Stomach (tissue), 9 donors: ENCODE results near the gene TTC33. TPM values are rescaled to one million over a fixed set of nuclear protein-coding genes. Genes with fewer than 3 reads are reported as not detected.

ENCODE experiments used
- DNase-seq, 2 donors: peaks; one replicate each; pipeline versions ENCODE4 v3.0.0 to v3.0.0-alpha.2; 2013 to 2019
- H3K27ac ChIP-seq, 5 donors: fragments of 200-600 bp in 4 of 5; sonication (generic) in 4 of 5; one replicate each; pipeline ENCODE4 v1.5.1; 2013 to 2019; ENCODE audit warnings: mild to moderate bottlenecking in 1 of 5, moderate library complexity in 1 of 5
- H3K27me3 ChIP-seq, 3 donors: fragments of 200-600 bp; sonication (generic); one replicate each; pipeline ENCODE4 v1.5.1; 2017 to 2019; ENCODE audit warnings: mixed run types in 1 of 3
- H3K36me3 ChIP-seq, 4 donors: fragments of 200-600 bp; sonication (generic); 1 replicate in 3 of 4; 2 replicates in 1 of 4; pipeline ENCODE4 v1.5.1; 2016 to 2019
- H3K4me1 ChIP-seq, 4 donors: fragments of 200-600 bp; sonication (generic); one replicate each; pipeline ENCODE4 v1.5.1; 2016 to 2019
- H3K4me3 ChIP-seq, 4 donors: fragments of 200-600 bp; sonication (generic) in 3 of 4; one replicate each; pipeline ENCODE4 v1.5.1; 2016 to 2019; ENCODE audit warnings: mild to moderate bottlenecking in 1 of 4
- H3K9me3 ChIP-seq, 4 donors: fragments of 200-600 bp; sonication (generic); one replicate each; pipeline ENCODE4 v1.5.1; 2016 to 2019
- EP300 ChIP-seq: sonication (generic); formaldehyde crosslinking; IDR thresholded peaks from one replicate; pipeline ENCODE4 v1.6.1; 2017; ENCODE audit warnings: antibody characterized with exemption
- POLR2A ChIP-seq, 4 donors: fragments of 450-650 bp; IDR thresholded peaks; one replicate each; pipeline ENCODE4 v1.6.1; 2016; ENCODE audit warnings: antibody characterized with exemption in 4 of 4, control low read depth in 2 of 4, mild to moderate bottlenecking in 1 of 4, moderate library complexity in 1 of 4
- POLR2AphosphoS5 ChIP-seq, 3 donors: sonication (generic); formaldehyde crosslinking; IDR thresholded peaks; one replicate each; pipeline ENCODE4 v1.6.1; 2016; ENCODE audit warnings: antibody characterized with exemption in 3 of 3
- WGBS, 5 donors: extraction: QIAGEN DNeasy Blood & Tissue Kit in 3 of 5; methylation state at CpG; one replicate each; pipeline versions ENCODE4 v1.1.5 to v1.1.7; 2013 to 2018; 5-methylcytosine and 5-hydroxymethylcytosine counted together
- intact Hi-C: fragments of 100-400 bp; cut with DNase I; formaldehyde crosslinking; loops from one replicate; pipeline ENCODE4 v1.15.1; 2023; ENCODE audit warnings: low total_unique reads
- polyA plus RNA-seq, 3 donors: library from polyadenylated mRNA; stranded (reverse); fragments of 200-250 nt; gene quantifications; one replicate each; pipeline ENCODE4 v1.2.3, GENCODE V29; 2013
- total RNA-seq, 5 donors: library from RNA; depleted of rRNA; stranded (reverse); fragments of >200 nt; gene quantifications; one replicate each; pipeline versions ENCODE4 v1.1.0 to v1.2.3, GENCODE V29; 2014 to 2016
- TF ChIP-seq, protein P1 (sequence below), 7 experiments: fragments of 450-650 bp in 4 of 7; fragments of 200-600 bp in 3 of 7; sonication (generic) in 3 of 7; IDR thresholded peaks; one replicate each; pipeline ENCODE4 v1.5.1; 2016 to 2019; ENCODE audit warnings: antibody characterized with exemption in 7 of 7, control low read depth in 2 of 7, mild to moderate bottlenecking in 1 of 7
- donor health status: healthy with polysubstance abuse.
- donor health status: Bipolar disorder and iron deficiency.
- donor health status: healthy.

TTC33 gene
- total and polyA plus RNA-seq, 8 donors, result 0.29 to 41.5 (median 7.3) TPM

DNA sequence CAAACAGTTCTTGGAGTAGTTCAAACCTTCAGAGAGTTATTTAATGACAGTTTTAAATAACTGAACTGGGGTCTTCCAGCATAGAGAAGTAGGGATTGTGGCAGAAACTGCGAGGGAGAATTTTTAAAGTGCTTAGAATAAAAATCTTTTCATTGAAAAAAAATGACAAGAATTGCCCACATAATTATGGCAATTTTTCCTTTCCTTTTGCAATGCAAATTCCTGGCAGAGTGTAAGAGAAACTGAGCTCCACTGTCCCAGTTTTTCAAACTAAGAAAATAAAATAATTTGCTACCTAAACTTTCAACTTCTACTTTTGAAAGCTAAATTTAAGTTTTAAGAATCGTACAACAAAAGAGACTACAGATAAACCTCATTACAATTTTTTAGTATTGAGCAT, 78.3 kb downstream of the TTC33 start:
- no peak for DNase-seq
- intact Hi-C loops, result no loop called here

DNA sequence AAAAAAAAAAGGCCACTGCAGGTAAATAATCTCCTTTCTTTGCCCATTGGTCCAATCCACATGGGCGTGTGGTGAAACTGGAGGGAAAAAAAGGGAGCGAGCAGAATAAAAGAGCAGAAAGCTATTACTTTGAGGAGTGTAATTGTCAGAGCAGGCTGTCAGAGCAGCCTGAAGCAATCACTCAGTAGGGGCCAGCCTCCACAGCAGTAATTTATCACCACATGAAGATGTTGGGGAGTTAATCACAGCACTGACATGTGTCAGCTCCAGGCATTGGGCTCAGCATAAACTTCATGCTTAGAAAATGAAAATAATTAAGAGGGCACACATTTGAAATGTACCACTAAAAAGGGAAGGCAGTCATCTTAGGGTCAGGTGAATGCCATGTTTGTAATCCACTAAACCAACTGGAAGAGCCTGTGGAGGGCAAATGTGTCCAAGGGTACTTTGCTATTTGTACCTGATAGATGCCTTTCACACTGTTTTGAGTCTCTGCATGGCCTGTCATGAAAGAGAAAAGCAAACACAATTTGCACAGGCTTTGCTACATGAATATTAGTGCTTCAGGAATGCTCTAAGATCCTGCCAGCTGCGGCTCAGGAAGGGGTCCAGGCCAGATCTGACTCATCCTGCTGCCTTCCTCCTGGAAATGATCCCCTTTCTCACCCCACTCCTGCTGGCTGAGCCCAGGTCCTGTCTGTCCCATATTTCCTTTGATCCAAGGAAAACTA, 79.0 kb downstream of the TTC33 start:
- Histone ChIP-seq H3K4me3 (no peak overlapping the region), H3K27ac (peak overlapping the region; percentile 35 to 97 (median 93)), H3K9me3 (no peaks in the 10 kb centered on the region), H3K27me3 (no peaks in the 10 kb centered on the region), H3K4me1 (peaks cover 0 to 58% (median 47%) of the 10 kb centered on the region in 4 donors), H3K36me3 (peaks cover 0 to 7% (median 0%) of the 10 kb centered on the region in 4 donors)
- intact Hi-C loops, result no loop called here
- peak in 1 of 2 donors; percentile 46 for DNase-seq
- 33 to 61% (median 57%) methylated on average over 3 of the region's 3 CpGs for WGBS, 5 donors
- TF ChIP-seq POLR2AphosphoS5 (IDR thresholded peaks at IDR 0.05) (peak in 1 of 3 donors; percentile 16), POLR2A (IDR thresholded peaks at IDR 0.05) (no peak)

More for the DNA sequence above, 78.3 kb downstream of the TTC33 start:
- Histone ChIP-seq H3K4me3 (no peak overlapping the region), H3K4me1 (peaks cover 0 to 59% (median 49%) of the 10 kb centered on the region in 4 donors), H3K27ac (peak overlapping the region in 4 of 5 donors; percentile 35 to 97 (median 94)), H3K9me3 (no peaks in the 10 kb centered on the region), H3K27me3 (no peaks in the 10 kb centered on the region), H3K36me3 (peaks cover 0 to 7% (median 0%) of the 10 kb centered on the region in 4 donors)
- 52 to 65% (median 60%) methylated on average over 2 of the region's 2 CpGs for WGBS, 5 donors
- TF ChIP-seq POLR2AphosphoS5 (IDR thresholded peaks at IDR 0.05) (no peak), EP300 (no peak), POLR2A (IDR thresholded peaks at IDR 0.05) (no peak)
- TF ChIP-seq, protein P1, sequence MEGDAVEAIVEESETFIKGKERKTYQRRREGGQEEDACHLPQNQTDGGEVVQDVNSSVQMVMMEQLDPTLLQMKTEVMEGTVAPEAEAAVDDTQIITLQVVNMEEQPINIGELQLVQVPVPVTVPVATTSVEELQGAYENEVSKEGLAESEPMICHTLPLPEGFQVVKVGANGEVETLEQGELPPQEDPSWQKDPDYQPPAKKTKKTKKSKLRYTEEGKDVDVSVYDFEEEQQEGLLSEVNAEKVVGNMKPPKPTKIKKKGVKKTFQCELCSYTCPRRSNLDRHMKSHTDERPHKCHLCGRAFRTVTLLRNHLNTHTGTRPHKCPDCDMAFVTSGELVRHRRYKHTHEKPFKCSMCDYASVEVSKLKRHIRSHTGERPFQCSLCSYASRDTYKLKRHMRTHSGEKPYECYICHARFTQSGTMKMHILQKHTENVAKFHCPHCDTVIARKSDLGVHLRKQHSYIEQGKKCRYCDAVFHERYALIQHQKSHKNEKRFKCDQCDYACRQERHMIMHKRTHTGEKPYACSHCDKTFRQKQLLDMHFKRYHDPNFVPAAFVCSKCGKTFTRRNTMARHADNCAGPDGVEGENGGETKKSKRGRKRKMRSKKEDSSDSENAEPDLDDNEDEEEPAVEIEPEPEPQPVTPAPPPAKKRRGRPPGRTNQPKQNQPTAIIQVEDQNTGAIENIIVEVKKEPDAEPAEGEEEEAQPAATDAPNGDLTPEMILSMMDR (IDR thresholded peaks at IDR 0.05), result no peak

DNA sequence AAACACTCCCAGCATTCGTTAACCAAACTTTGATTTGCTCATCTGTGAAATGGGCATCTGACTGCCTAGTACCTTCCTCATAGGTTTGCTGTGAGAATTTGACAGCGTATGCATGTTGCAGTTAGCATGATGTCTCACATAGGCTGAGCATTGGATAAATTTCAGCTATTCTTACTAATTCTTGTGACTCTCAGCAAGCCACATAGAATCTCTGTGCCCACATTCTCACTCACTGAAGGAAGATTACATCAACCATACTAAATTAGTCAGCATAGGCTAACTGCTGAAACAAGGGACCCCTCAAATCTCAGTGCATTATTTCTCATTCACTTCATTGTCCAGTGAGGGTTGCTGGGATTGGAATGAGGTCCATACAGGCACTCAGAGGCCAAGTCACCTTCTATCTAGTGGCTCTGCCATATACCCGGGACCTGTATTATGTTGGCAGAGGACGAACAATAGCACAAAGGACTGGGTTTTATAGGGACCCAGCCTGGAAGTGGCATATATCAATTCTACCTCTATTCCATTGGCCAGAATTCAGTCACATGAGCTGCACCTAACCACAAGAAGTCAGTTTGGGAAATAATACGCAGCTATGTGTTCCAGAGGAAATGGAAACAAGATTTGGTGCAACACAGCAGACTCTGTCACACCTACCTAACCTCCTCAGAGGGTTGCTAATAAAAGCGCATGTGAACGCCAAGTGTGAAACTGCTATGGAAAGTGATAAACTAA, 80.2 kb downstream of the TTC33 start:
- no peak overlapping the region for H3K4me3 ChIP-seq
- H3K9me3 ChIP-seq, result no peaks in the 10 kb centered on the region
- no peaks in the 10 kb centered on the region for H3K27me3 ChIP-seq
- no peak for DNase-seq
- intact Hi-C loops, result no loop called here
- H3K27ac ChIP-seq, result peak overlapping the region in 2 of 5 donors; percentile 95 to 97
- peaks cover 0 to 46% (median 36%) of the 10 kb centered on the region in 4 donors for H3K4me1 ChIP-seq
- 82 to 91% (median 83%) methylated on average over 7 of the region's 7 CpGs for WGBS, 5 donors
- no peaks in the 10 kb centered on the region for H3K36me3 ChIP-seq
- TF ChIP-seq, protein P1 (IDR thresholded peaks at IDR 0.05), result no peak
- no peak for TF ChIP-seq EP300
- TF ChIP-seq POLR2AphosphoS5 (IDR thresholded peaks at IDR 0.05), result no peak
- no peak for TF ChIP-seq POLR2A (IDR thresholded peaks at IDR 0.05)

DNA sequence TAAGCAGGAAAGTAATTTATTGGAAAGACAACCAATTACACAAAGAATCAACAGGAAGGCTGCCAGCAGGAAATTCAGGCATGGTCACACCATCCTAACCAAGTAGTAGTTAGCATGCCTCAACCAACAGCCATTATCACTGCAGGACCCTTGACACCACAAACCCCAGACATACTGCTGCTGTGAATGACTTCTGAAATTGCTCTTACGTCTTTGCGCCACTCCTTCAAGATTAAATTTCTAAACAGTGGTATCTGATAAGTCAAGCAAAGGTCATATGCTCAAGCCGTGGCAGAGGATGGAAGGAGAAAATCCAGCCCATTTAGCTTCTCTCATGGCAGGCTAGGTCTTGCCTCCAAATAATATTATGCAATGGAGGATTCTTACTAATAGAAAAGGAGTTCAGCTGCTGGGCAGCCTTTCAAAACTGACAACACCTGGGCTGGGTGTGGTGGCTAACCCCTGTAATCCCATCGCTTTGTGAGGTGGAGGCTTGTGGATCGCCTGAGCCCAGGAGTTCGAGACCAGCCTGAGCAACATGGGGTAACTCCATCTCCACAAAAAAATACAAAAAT, 81.0 kb downstream of the TTC33 start:
- no peaks in the 10 kb centered on the region for H3K36me3 ChIP-seq
- H3K4me1 ChIP-seq, result peaks cover 0 to 51% (median 32%) of the 10 kb centered on the region in 4 donors
- intact Hi-C loops, result no loop called here
- WGBS, 5 donors, result 57 to 78% (median 66%) methylated on average over 6 of the region's 6 CpGs
- H3K27me3 ChIP-seq, result no peaks in the 10 kb centered on the region
- DNase-seq, result no peak
- TF ChIP-seq EP300 (no peak), POLR2AphosphoS5 (IDR thresholded peaks at IDR 0.05) (peak in 1 of 3 donors; percentile 34)
- H3K27ac ChIP-seq, result peak overlapping the region in 2 of 5 donors; percentile 32 to 97
- no peaks in the 10 kb centered on the region for H3K9me3 ChIP-seq
- no peak overlapping the region for H3K4me3 ChIP-seq

DNA sequence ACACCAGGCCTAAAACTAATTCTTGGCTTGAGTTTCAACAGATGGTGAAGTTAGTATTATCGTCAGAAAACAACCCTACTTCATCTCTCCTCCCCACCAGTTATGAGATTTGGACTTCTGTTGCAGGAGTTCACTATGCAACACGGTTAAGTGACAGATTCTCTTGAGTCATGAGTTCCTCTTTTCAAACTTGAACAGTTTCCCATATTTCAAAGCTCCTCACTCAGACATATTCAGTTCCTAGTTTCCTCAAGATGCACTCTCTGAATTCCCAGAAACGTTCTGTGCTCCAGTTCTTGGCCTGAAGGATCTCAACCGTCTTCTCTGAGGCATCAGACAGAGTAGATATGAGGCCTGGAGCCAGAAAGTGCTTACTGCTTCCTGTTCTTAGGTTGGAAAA, 83.3 kb downstream of the TTC33 start:
- no peaks in the 10 kb centered on the region for H3K36me3 ChIP-seq
- H3K4me3 ChIP-seq, result no peak overlapping the region
- peaks cover 0 to 41% (median 25%) of the 10 kb centered on the region in 4 donors for H3K4me1 ChIP-seq
- no peak for TF ChIP-seq EP300
- TF ChIP-seq POLR2A (IDR thresholded peaks at IDR 0.05), result no peak
- TF ChIP-seq POLR2AphosphoS5 (IDR thresholded peaks at IDR 0.05), result no peak
- no peak for DNase-seq
- WGBS, 5 donors, result 47 to 72% (median 60%) methylated on average over 4 of the region's 4 CpGs
- peak overlapping the region in 1 of 5 donors; percentile 7 for H3K27ac ChIP-seq
- intact Hi-C loops, result no loop called here
- no peaks in the 10 kb centered on the region for H3K27me3 ChIP-seq
- no peaks in the 10 kb centered on the region for H3K9me3 ChIP-seq
